ENCODE results near the gene KLRF1.

KLRF1 gene

GRCh38 chr12:9809866-9810265 is 17.4 kb upstream of the KLRF1 start:
- DNase-seq = no peak

GRCh38 chr12:9810671-9811070 is 16.6 kb upstream of the KLRF1 start:
- DNase-seq = no peak

GRCh38 chr12:9811621-9812020 is 15.7 kb upstream of the KLRF1 start:
- DNase-seq = no peak

GRCh38 chr12:9813821-9814798 is 13.2 kb upstream of the KLRF1 start:
- peak; percentile 82 for DNase-seq

GRCh38 chr12:9820281-9820930 is 6.9 kb upstream of the KLRF1 start:
- DNase-seq = no peak

- no peak for DNase-seq
Observed at GRCh38 chr12:9829483-9829882, 2.2 kb downstream of the KLRF1 start.

GRCh38 chr12:9829982-9830381 is 2.7 kb downstream of the KLRF1 start:
- no peak for DNase-seq

GRCh38 chr12:9831720-9832119 is 4.4 kb downstream of the KLRF1 start:
- no peak for DNase-seq

- DNase-seq = no peak
Observed at GRCh38 chr12:9843407-9843806, 16.1 kb downstream of the KLRF1 start.

- DNase-seq = no peak
Observed at GRCh38 chr12:9848899-9849298, 21.6 kb downstream of the KLRF1 start.

- DNase-seq = no peak
Observed at GRCh38 chr12:9851050-9851449, 23.8 kb downstream of the KLRF1 start.

- no peak for DNase-seq
Observed at GRCh38 chr12:9851927-9852326, 24.6 kb downstream of the KLRF1 start.

- DNase-seq = no peak
Observed at GRCh38 chr12:9856151-9856550, 28.9 kb downstream of the KLRF1 start.

GRCh38 chr12:9856894-9857293 is 29.6 kb downstream of the KLRF1 start:
- DNase-seq = no peak

- no peak for DNase-seq
Observed at GRCh38 chr12:9858135-9858534, 30.9 kb downstream of the KLRF1 start.

- DNase-seq = no peak
Observed at GRCh38 chr12:9864913-9865675, 37.8 kb downstream of the KLRF1 start.

GRCh38 chr12:9866860-9867269 is 39.6 kb downstream of the KLRF1 start:
- DNase-seq = no peak

GRCh38 chr12:9867531-9867930 is 40.2 kb downstream of the KLRF1 start:
- DNase-seq = no peak

GRCh38 chr12:9868311-9868801 is 41.1 kb downstream of the KLRF1 start:
- DNase-seq = no peak

- no peak for DNase-seq
Observed at GRCh38 chr12:9868951-9869306, 41.6 kb downstream of the KLRF1 start.

- DNase-seq = no peak
Observed at GRCh38 chr12:9869307-9870161, 42.3 kb downstream of the KLRF1 start, which contains the start of gene CLEC2B. TSS of gene CLEC2B (minus strand) at chr12:9869354.

- no peak for DNase-seq
Observed at GRCh38 chr12:9870286-9870866, 43.1 kb downstream of the KLRF1 start.
